Measurements from ENCODE around the gene CRISP3.
"Not testable (repeated sequence)": the region's sequence is repeated elsewhere in the genome, so short reads cannot be mapped to it uniquely, and the experiment has no call there.

CRISP3 gene, protein sequence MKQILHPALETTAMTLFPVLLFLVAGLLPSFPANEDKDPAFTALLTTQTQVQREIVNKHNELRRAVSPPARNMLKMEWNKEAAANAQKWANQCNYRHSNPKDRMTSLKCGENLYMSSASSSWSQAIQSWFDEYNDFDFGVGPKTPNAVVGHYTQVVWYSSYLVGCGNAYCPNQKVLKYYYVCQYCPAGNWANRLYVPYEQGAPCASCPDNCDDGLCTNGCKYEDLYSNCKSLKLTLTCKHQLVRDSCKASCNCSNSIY

GRCh38 chr6:49744259-49744658 is at the start of gene CRISP3:
Gene CRISP3 (minus strand): TSS chr6:49744388. CDS start chr6:49744367, 21 bp downstream.
- no peak for DNase-seq

DNA sequence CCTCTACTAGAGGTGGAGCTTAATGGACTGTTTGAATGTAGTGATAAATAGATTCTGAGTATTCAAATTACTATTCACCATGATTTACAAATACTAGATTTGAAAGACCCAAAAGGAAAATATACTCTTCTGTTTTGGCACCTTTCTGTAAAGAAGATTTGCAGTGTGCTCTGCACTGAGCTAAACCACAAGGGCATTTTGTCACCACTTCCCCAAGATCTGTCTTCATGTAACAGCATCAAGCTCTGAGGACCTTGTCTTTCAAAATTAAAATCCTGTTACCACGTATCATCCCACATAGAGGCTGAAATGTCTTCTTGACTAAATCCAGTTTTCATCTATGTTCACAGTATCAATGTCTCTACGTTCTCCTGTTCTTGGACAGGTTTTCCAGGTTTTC is 46.2 kb upstream of the CRISP3 start:
- no peak for DNase-seq

DNA sequence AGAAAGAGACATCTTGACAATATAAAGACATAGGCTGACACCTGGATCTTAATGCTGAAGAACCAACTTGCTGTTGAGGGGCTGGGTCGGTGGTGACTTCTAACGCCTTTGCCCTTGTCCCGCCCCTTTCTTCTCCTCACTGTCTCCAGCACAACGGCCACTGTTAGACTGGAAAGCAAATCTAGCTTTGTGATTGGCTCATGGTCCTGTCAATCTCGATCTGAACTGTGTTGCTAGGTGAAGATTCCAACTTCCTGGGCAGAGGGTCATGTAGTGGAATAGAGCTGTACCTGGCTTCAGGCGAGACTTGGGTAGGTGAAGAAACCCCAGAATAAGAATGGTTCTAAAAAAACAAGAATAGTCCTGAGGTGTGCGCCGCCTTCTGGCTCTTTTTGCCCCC is 43.0 kb upstream of the CRISP3 start, which contains the start of gene PGK2:
Gene PGK2 (minus strand): TSS at position 110 of the 400 bp plus-strand sequence. CDS start 98 bp downstream, at position 12.
- DNase-seq = no peak

DNA sequence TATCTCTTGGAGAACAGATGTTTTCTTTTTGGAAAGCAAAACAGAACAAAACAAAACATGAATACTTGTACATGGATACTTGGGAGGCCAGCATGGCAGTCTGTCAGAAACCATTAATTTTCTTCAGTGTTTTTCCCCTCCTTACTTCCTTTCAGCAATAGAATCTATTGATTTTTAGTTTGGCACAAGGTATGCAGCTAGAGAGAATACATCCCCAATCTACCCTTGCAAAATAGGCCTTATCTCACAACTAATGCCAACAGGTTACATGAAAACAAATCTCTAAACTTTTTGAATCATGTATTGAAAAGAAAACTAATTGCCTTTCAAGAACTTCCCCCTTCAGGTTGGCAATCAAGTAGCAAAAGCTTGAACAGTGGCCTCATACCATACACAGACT is 40.1 kb upstream of the CRISP3 start:
- DNase-seq = no peak

DNA sequence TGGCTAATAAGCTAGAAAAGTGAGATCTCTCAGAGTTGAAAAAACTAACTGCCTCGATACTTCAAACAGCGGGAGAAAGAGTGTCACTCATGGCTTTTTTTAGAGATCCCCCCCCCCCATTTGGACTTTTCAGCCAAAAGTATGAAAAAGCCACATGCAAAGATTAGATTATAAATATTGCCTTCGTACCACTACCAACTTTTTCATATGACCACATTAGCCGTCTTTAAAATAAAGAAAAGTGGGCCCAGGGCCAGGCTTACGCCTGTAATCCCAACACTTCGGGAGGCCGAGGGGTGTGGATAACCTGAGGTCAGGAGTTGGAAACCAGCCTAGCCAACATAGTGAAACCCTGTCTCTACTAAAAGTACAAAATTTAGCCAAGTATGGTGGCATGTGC is 38.5 kb upstream of the CRISP3 start:
- DNase-seq = no peak

GRCh38 chr6:49782293-49782692 is 38.1 kb upstream of the CRISP3 start:
- no peak for DNase-seq

GRCh38 chr6:49776444-49776843 is 32.3 kb upstream of the CRISP3 start:
- DNase-seq = no peak

DNA sequence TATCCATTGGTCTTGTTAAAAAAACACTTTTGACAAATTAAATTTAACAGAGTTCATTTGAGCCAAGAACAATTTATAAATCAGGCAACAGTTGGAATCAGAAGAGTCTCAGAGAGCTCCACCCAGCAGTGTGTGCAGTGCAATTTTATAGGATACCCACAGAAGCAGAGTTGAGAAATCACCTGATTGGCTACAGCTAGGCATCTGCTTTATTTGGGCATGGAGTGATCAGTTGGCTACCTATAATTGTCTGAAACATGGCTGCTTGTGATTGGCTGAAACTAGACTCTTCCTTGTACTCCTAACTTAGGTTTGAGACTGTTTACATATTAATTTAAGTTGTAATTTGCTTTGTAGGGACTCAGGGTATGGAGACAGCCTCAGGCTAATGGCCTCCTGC is 30.9 kb upstream of the CRISP3 start:
- DNase-seq = no peak

DNA sequence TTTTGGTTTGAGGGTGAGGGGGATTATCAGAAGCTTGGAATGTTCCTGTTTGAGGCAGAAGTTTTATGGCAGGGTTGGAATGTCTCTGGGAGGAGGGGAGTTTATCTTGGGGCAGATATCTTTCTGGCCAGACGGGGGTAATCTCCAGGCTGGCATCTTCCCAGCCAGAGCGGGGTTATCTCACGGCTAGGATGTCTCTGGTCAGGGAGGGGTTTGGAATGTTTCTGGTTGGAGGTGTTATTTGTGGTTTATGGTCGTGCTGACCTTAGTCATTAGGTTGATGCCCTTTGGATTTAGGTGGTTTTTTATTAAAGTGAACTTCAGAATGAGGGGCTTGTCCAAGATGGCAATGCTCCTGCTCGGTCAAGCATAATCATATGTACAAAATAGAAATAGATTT is 28.1 kb upstream of the CRISP3 start:
- DNase-seq = no peak

GRCh38 chr6:49766762-49767161 is 22.6 kb upstream of the CRISP3 start:
- no peak for DNase-seq

DNA sequence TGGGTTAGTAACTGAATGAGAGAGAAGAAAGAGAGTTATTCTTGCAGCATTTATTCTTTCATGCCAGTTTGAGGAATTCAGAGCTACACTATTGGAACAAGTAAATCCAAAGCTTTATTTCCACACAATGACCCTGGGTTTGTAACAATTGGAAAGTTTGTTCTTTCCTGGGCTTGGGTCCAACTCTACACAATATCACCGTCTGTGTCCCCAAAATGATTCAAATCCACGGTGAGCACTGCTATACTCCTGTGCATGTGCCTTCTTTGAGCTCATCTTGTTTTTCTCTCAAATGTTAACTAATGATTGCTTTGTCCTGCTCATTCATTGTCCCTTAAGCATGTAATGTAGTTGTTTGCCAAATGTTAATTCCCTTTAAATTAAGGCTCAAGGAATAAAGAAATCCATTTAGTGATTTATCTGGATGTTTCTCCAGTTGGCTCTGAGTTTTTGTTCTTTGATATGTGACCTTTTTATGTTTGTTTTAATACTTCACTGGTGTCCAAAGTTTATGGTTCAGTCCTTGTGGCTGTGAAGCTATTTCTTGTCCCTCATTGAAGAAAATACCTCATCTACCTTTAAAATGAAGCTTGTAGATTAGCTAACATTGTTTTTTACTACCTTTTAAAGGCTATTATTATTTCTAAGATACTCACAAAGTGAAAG is 20.5 kb upstream of the CRISP3 start:
- no peak for DNase-seq

- no peak for DNase-seq
These were observed 759 bp downstream of the CRISP3 start for GRCh38 chr6:49743429-49743828.

DNA sequence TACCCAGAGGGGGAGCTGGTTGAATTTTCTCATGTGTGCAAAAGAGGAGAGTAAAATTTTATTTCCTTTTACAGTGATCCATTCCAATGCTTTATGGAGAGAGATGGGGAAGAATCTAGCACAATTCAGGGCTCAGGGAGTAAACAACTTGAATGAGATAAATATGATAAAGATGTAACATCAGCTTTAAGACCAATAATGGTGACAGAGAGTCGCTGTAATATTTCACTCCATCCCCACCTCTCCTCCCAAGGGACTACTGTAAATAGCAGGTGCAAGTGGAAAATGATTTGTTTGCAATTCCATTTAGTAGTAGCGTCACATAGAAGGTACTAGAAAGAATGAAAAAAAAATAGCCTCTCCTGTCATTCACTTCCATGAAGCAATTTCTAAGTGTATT is 4.8 kb downstream of the CRISP3 start:
- no peak for DNase-seq

DNA sequence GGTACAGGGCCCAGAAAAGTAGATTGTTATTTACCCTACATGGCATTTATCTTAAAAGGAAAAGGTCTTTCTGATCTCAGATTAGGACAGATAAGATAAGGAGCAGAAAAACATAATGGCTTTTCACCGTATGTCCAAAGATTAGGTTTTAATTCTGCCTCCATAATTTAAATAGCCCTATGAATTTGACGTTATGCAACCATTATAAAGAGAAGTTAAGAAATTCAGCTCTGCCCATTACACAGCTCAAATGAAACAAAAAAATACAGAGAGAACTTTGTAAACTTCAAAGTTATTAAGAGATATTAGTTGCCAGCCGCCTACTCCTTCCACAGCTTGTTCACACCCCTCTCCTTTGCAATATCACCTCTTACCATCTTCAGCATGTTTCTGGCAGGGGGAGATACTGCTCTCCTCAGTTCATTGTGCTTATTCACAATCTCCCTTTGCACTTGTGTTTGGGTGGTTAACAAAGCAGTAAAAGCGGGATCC is 8.1 kb downstream of the CRISP3 start:
- no peak for DNase-seq

- no peak for DNase-seq
These were observed 10.5 kb downstream of the CRISP3 start for GRCh38 chr6:49733680-49734079.

GRCh38 chr6:49732781-49733180 is 11.4 kb downstream of the CRISP3 start:
- DNase-seq = no peak

DNA sequence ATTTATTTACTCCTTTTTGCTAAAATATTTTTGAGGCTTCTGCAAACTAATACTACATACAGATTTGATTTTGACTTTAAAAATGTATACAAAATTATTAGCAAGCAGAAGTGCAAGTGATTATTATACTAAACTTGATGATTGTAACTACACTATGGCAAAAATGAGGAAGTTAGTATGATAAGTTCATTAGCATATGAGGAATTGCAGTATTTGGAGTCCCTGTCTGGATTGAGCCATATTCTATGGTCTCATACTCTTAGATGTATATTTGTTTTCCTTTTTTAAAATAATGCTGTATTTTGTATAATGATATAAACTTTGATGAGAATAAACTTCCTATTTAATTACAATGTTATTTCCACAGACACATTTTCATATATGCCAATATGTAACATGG is 13.9 kb downstream of the CRISP3 start:
- DNase-seq = no peak

GRCh38 chr6:49723917-49724316 is 20.3 kb downstream of the CRISP3 start:
- DNase-seq = not testable (repeated sequence)

GRCh38 chr6:49721297-49721696 is 22.9 kb downstream of the CRISP3 start:
- DNase-seq = no peak

- DNase-seq = no peak
These were observed 23.8 kb downstream of the CRISP3 start for GRCh38 chr6:49720372-49720771.

- DNase-seq = no peak
These were observed 30.8 kb downstream of the CRISP3 start, which contains the start of gene CRISP2 for GRCh38 chr6:49713346-49713745. Gene CRISP2 (minus strand): TSS chr6:49713543. CDS start chr6:49709196, 4,347 bp downstream.

- no peak for DNase-seq
These were observed 45.7 kb downstream of the CRISP3 start for GRCh38 chr6:49698478-49698877.

DNA sequence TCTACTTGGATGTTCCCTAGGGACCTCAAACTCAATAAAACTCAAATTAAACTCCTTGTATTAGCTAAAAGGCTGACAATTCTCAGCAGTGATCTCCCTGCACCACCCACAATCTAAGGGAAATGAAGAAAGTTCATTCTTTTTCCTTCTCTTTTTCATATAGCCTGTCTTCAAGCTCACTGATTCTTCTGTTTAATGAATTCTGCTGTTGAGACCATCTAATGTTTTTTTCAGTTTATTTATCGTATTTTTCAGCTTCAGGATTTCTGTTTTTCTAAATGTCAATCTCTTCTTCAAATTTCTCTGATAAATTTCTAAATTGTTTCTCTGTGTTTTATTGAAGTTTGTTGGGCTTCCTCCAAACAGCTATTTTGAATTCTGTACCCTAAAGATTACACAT is 50.7 kb downstream of the CRISP3 start:
- no peak for DNase-seq

DNA sequence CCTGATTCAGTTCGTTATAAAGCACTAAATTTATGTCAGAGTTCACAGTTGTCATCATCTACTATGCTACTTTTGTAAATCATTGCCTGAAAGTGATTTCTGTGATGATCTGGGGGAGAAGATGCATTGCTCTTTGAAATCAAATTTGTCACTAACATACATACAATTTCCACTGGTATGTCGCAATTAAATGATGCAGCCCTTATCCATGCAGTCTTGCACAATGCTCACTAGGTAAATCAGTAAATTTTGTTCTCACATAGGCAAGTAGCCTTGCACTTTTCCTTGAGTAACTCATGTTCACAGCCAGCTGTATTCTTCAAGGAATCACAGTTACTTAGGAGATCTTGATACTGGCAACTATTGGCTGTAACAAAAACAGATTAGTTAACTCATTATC is 51.7 kb downstream of the CRISP3 start:
- DNase-seq = no peak
